GM19463 (cell line): ENCODE data around the gene ALPK3.

Source experiments
- ATAC-seq: cut with Tn5 transposase; IDR thresholded peaks from one replicate; pipeline ENCODE4 v1.9.1; 2021; ENCODE audit warnings: mild to moderate bottlenecking, moderate library complexity; ENCODE audit not compliant: unreplicated experiment

The ALPK3 gene

GRCh38 chr15:84798436-84798946, 18.7 kb upstream of the ALPK3 start:
- no peak for ATAC-seq

GRCh38 chr15:84799511-84800187, 17.5 kb upstream of the ALPK3 start:
- no peak for ATAC-seq

GRCh38 chr15:84800365-84800806, 16.8 kb upstream of the ALPK3 start:
- no peak for ATAC-seq

- ATAC-seq = no peak
These were observed 12.9 kb upstream of the ALPK3 start for GRCh38 chr15:84804005-84804900.

- no peak for ATAC-seq
These were observed 11.9 kb upstream of the ALPK3 start for GRCh38 chr15:84805221-84805620.

- no peak for ATAC-seq
These were observed 9.9 kb upstream of the ALPK3 start for GRCh38 chr15:84807228-84807627.

GRCh38 chr15:84810073-84810840, 6.9 kb upstream of the ALPK3 start:
- ATAC-seq = no peak

GRCh38 chr15:84811151-84811550, 6.0 kb upstream of the ALPK3 start:
- ATAC-seq = no peak

- ATAC-seq = no peak
These were observed 5.3 kb upstream of the ALPK3 start for GRCh38 chr15:84811828-84812227.

GRCh38 chr15:84812842-84813241, 4.3 kb upstream of the ALPK3 start:
- no peak for ATAC-seq

- no peak for ATAC-seq
These were observed 3.7 kb upstream of the ALPK3 start for GRCh38 chr15:84813435-84813834.

- ATAC-seq = no peak
These were observed 3.2 kb upstream of the ALPK3 start for GRCh38 chr15:84813931-84814330.

GRCh38 chr15:84814916-84815315, 2.2 kb upstream of the ALPK3 start:
- ATAC-seq = no peak

GRCh38 chr15:84817466-84818081, 418 bp downstream of the ALPK3 start:
- ATAC-seq = no peak

- no peak for ATAC-seq
These were observed 1.3 kb downstream of the ALPK3 start for GRCh38 chr15:84818261-84819131.

- no peak for ATAC-seq
These were observed 2.2 kb downstream of the ALPK3 start for GRCh38 chr15:84819291-84819768.

GRCh38 chr15:84819791-84820190, 2.6 kb downstream of the ALPK3 start:
- ATAC-seq = no peak

GRCh38 chr15:84821501-84822021, 4.4 kb downstream of the ALPK3 start:
- ATAC-seq = no peak

- no peak for ATAC-seq
These were observed 5.6 kb downstream of the ALPK3 start for GRCh38 chr15:84822653-84823281.
